Testis (tissue), 2 donors: Measurements from ENCODE around the gene MRAP2.

ENCODE experiments used
- CTCF ChIP-seq, 3 experiments: fragments of 450-650 bp in 2 of 3; fragments of 200-600 bp in 1 of 3; sonication (generic) in 1 of 3; IDR thresholded peaks; one replicate each; pipeline ENCODE4 v1.5.1; 2016 to 2019; ENCODE audit warnings: antibody characterized with exemption in 3 of 3, mild to moderate bottlenecking in 2 of 3, moderate library complexity in 1 of 3
- POLR2A ChIP-seq: fragments of 450-650 bp; IDR thresholded peaks from one replicate; pipeline ENCODE4 v1.6.1; 2017; ENCODE audit warnings: antibody characterized with exemption, mild to moderate bottlenecking, moderate library complexity

GRCh38 chr6:84027340-84028181, 6.0 kb upstream of the MRAP2 start:
- TF ChIP-seq CTCF (IDR thresholded peaks at IDR 0.05) (no peak), POLR2A (no peak)
